HepG2 (cell line): Measurements from ENCODE around the gene TAF6L. TPM values are rescaled to one million over a fixed set of nuclear protein-coding genes. Genes with fewer than 3 reads are reported as not detected.

Source experiments
- CENPT ChIP-seq: sonication (generic); formaldehyde crosslinking; IDR thresholded peaks from 2 replicates; pipeline ENCODE4 v1.8.0; 2022; ENCODE audit warnings: low read depth, mild to moderate bottlenecking, moderate library complexity, missing genetic modification reagents
- CHCHD3 ChIP-seq: sonication (generic); formaldehyde crosslinking; IDR thresholded peaks from 2 replicates; pipeline ENCODE4 v1.8.0; 2022; ENCODE audit warnings: mild to moderate bottlenecking, missing genetic modification reagents, moderate library complexity
- HIC2 ChIP-seq: sonication (generic); formaldehyde crosslinking; IDR thresholded peaks from 2 replicates; pipeline ENCODE4 v1.9.0; 2022; ENCODE audit warnings: low read depth, missing genetic modification reagents
- MED13 ChIP-seq: sonication (generic); formaldehyde crosslinking; IDR thresholded peaks from 2 replicates; pipeline ENCODE4 v1.5.0; 2020; ENCODE audit warnings: missing genetic modification reagents
- MZF1 ChIP-seq: sonication (generic); formaldehyde crosslinking; IDR thresholded peaks from 2 replicates; pipeline ENCODE4 v1.8.1; 2023; ENCODE audit warnings: mild to moderate bottlenecking, missing genetic modification reagents, borderline replicate concordance
- SSRP1 ChIP-seq: IDR thresholded peaks from 2 replicates; pipeline ENCODE4 v1.6.1; 2016; ENCODE audit warnings: control low read depth
- TFDP1 ChIP-seq: IDR thresholded peaks from 2 replicates; pipeline ENCODE4 v1.6.1; 2016; ENCODE audit warnings: missing compliant biosample characterization, missing genetic modification reagents, borderline replicate concordance
- THAP7 ChIP-seq: sonication (generic); formaldehyde crosslinking; IDR thresholded peaks from 2 replicates; pipeline ENCODE4 v1.8.1; 2023; ENCODE audit warnings: mild to moderate bottlenecking, missing genetic modification reagents
- ZKSCAN1 ChIP-seq: fragments of 150-350 bp; IDR thresholded peaks from 2 replicates; pipeline ENCODE4 v1.6.1; 2014; ENCODE audit warnings: low read length
- ZNF337 ChIP-seq: sonication (generic); formaldehyde crosslinking; IDR thresholded peaks from 2 replicates; pipeline ENCODE4 v1.5.1; 2020; ENCODE audit warnings: missing genetic modification reagents, low read depth, mild to moderate bottlenecking, borderline replicate concordance
- ZNF460 ChIP-seq: sonication (generic); formaldehyde crosslinking; IDR thresholded peaks from 2 replicates; pipeline ENCODE4 v1.5.1; 2020; ENCODE audit warnings: missing genetic modification reagents, mild to moderate bottlenecking, borderline replicate concordance
- ZNF484 ChIP-seq: sonication (generic); formaldehyde crosslinking; IDR thresholded peaks from 2 replicates; pipeline ENCODE4 v1.5.1; 2020; ENCODE audit warnings: mild to moderate bottlenecking, low read depth, missing genetic modification reagents, borderline replicate concordance
- ZNF777 ChIP-seq: sonication (generic); formaldehyde crosslinking; IDR thresholded peaks from 2 replicates; pipeline ENCODE4 v1.4.0; 2020; ENCODE audit warnings: missing genetic modification reagents
- ZSCAN21 ChIP-seq: sonication (generic); formaldehyde crosslinking; IDR thresholded peaks from 2 replicates; pipeline ENCODE4 v1.8.0; 2022; ENCODE audit warnings: mild to moderate bottlenecking, missing genetic modification reagents, moderate library complexity, borderline replicate concordance
- polyA plus RNA-seq, 8 experiments: library from polyadenylated mRNA; depleted of rRNA in 3 of 8; stranded (reverse) in 7 of 8; unstranded in 1 of 8; fragments of >200 nt; fragmentation: Illumina TruSeq in 4 of 8; extraction: Trizol in 4 of 8; gene quantifications; 2 replicates each; pipeline versions ENCODE4 v1.2.1 to v1.2.3, GENCODE V29; 2011 to 2016; ENCODE audit warnings: low read depth in 4 of 8, missing spikeins in 1 of 8, mixed read lengths in 1 of 8; ENCODE audit not compliant: insufficient read depth in 1 of 8
- total RNA-seq, 5 experiments: library from RNA; depleted of rRNA; stranded (reverse); fragments of >200 nt; fragmentation: Illumina TruSeq; extraction: Trizol; gene quantifications; 2 replicates each; pipeline ENCODE4 v1.2.3, GENCODE V29; 2016; ENCODE audit warnings: low read depth in 1 of 5
- TF ChIP-seq, protein P1 (sequence below), 2 experiments: sonication (generic) in 1 of 2; formaldehyde crosslinking in 1 of 2; IDR thresholded peaks; 2 replicates each; pipeline versions ENCODE4 v1.5.1 to v1.6.1; 2011 to 2020; ENCODE audit warnings: borderline replicate concordance in 1 of 2, low read depth in 1 of 2, low read length in 1 of 2, mild to moderate bottlenecking in 1 of 2, missing genetic modification reagents in 1 of 2, moderate library complexity in 1 of 2
- TF ChIP-seq, protein P2 (sequence below): conservative IDR thresholded peaks from 2 replicates; pipeline ENCODE4 v1.6.1; 2018; ENCODE audit warnings: missing genetic modification reagents
- TF ChIP-seq, protein P3 (sequence below): sonication (generic); formaldehyde crosslinking; conservative IDR thresholded peaks from 2 replicates; pipeline ENCODE4 v1.4.0; 2020; ENCODE audit warnings: mild to moderate bottlenecking, missing genetic modification reagents, moderate library complexity

TAF6L gene
- total and polyA plus RNA-seq, 2 of the 13 experiments (the other 11 are each of a cell fraction or from before 2014, with no cell fraction given): 12.6 to 19.4 TPM

DNA sequence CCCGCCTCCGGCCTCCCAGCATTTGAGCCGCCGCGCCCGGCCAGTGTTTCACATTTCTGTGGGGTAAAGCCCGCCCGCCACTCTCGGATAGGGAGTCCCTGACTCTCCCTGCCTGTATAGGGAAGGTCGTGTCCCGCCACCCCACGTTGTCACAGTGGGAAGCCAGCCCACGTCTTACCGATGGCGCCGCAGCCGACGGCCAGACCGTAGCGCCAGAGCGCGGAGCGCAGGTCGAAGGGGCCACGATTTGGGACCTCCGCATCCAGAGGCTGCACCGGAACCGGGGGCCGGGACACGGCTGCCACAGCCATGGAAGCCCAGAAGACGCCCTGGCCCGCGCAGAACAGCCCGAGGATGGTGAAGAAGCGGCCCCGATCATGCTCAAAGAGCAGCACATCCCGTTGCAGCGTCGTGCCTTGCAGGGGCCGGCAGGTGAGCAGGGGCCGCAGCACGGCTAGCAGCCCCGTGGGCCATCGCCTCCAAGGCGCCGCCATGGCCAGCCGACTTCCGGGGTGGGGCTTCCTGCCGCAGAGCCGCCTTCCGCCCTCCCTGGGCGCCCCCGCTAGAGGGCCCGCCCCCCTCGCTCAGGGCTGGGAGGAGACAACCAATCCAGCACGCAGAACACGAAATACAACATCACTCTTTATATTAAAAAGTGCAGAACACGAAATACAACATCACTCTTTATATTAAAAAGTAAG is 20.5 kb downstream of the TAF6L start, which contains the start of gene TMEM223 (continued):
- peak; percentile 62; the same call in 1 of the 2 replicates for TF ChIP-seq TFDP1 (CRISPR knock-in tag)
- peak; percentile 83; the same call in 1 of the 2 replicates for TF ChIP-seq ZNF337 (CRISPR knock-in tag)
- TF ChIP-seq ZSCAN21 (CRISPR knock-in tag): peak; percentile 90; the same call in 1 of the 2 replicates
- no peak for TF ChIP-seq CHCHD3 (CRISPR knock-in tag)
- no peak; the same call in 1 of the 2 replicates for TF ChIP-seq HIC2 (CRISPR knock-in tag)
- TF ChIP-seq, protein P1, sequence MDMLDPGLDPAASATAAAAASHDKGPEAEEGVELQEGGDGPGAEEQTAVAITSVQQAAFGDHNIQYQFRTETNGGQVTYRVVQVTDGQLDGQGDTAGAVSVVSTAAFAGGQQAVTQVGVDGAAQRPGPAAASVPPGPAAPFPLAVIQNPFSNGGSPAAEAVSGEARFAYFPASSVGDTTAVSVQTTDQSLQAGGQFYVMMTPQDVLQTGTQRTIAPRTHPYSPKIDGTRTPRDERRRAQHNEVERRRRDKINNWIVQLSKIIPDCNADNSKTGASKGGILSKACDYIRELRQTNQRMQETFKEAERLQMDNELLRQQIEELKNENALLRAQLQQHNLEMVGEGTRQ (IDR thresholded peaks at IDR 0.05; ENCODE audit: low read depth, low read length): no peak
- TF ChIP-seq, protein P1 (CRISPR knock-in tag; IDR thresholded peaks at IDR 0.05; ENCODE audit: borderline replicate concordance): no peak
- TF ChIP-seq ZKSCAN1: no peak
- no peak for TF ChIP-seq ZNF460 (CRISPR knock-in tag)
- 0 out of 2 replicates have a peak, but pooled peaks have one; percentile 54 for TF ChIP-seq CENPT (CRISPR knock-in tag)
- TF ChIP-seq, protein P2, sequence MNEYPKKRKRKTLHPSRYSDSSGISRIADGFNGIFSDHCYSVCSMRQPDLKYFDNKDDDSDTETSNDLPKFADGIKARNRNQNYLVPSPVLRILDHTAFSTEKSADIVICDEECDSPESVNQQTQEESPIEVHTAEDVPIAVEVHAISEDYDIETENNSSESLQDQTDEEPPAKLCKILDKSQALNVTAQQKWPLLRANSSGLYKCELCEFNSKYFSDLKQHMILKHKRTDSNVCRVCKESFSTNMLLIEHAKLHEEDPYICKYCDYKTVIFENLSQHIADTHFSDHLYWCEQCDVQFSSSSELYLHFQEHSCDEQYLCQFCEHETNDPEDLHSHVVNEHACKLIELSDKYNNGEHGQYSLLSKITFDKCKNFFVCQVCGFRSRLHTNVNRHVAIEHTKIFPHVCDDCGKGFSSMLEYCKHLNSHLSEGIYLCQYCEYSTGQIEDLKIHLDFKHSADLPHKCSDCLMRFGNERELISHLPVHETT: no peak
- TF ChIP-seq ZNF777 (CRISPR knock-in tag): no peak
- no peak; the same call in 1 of the 2 replicates for TF ChIP-seq SSRP1 (CRISPR knock-in tag)
- TF ChIP-seq THAP7: peak; percentile 96
- TF ChIP-seq ZNF484 (CRISPR knock-in tag): no peak
- 0 out of 2 replicates have a peak, but pooled peaks have one; percentile 58 for TF ChIP-seq MZF1 (CRISPR knock-in tag)
- TF ChIP-seq MED13 (CRISPR knock-in tag): no peak
- TF ChIP-seq, protein P3, sequence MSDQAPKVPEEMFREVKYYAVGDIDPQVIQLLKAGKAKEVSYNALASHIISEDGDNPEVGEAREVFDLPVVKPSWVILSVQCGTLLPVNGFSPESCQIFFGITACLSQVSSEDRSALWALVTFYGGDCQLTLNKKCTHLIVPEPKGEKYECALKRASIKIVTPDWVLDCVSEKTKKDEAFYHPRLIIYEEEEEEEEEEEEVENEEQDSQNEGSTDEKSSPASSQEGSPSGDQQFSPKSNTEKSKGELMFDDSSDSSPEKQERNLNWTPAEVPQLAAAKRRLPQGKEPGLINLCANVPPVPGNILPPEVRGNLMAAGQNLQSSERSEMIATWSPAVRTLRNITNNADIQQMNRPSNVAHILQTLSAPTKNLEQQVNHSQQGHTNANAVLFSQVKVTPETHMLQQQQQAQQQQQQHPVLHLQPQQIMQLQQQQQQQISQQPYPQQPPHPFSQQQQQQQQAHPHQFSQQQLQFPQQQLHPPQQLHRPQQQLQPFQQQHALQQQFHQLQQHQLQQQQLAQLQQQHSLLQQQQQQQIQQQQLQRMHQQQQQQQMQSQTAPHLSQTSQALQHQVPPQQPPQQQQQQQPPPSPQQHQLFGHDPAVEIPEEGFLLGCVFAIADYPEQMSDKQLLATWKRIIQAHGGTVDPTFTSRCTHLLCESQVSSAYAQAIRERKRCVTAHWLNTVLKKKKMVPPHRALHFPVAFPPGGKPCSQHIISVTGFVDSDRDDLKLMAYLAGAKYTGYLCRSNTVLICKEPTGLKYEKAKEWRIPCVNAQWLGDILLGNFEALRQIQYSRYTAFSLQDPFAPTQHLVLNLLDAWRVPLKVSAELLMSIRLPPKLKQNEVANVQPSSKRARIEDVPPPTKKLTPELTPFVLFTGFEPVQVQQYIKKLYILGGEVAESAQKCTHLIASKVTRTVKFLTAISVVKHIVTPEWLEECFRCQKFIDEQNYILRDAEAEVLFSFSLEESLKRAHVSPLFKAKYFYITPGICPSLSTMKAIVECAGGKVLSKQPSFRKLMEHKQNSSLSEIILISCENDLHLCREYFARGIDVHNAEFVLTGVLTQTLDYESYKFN (CRISPR knock-in tag): no peak
